Sigmoid colon (tissue), 7 donors: Measurements from ENCODE around the gene SRSF4. TPM values are rescaled to one million over a fixed set of nuclear protein-coding genes. Genes with fewer than 3 reads are reported as not detected.
"Not testable (repeated sequence)": the region's sequence is repeated elsewhere in the genome, so short reads cannot be mapped to it uniquely, and the experiment has no call there.

Source experiments
- DNase-seq: peaks from one replicate; pipeline ENCODE4 v3.0.0-alpha.2; 2019
- H3K27ac ChIP-seq, 4 donors: fragments of 200-600 bp; sonication (generic); one replicate each; pipeline ENCODE4 v1.5.1; 2016 to 2019; ENCODE audit warnings: mild to moderate bottlenecking in 1 of 4
- H3K27me3 ChIP-seq, 3 donors: fragments of 200-600 bp; sonication (generic); one replicate each; pipeline ENCODE4 v1.5.1; 2019; ENCODE audit warnings: mild to moderate bottlenecking in 1 of 3
- H3K36me3 ChIP-seq, 4 donors: fragments of 200-600 bp; sonication (generic); one replicate each; pipeline ENCODE4 v1.5.1; 2016 to 2019
- H3K4me1 ChIP-seq, 4 donors: fragments of 200-600 bp; sonication (generic); one replicate each; pipeline ENCODE4 v1.5.1; 2017 to 2019
- H3K4me3 ChIP-seq, 4 donors: fragments of 200-600 bp; sonication (generic); one replicate each; pipeline ENCODE4 v1.5.1; 2017 to 2019; ENCODE audit warnings: mild to moderate bottlenecking in 2 of 4, moderate library complexity in 1 of 4
- H3K9me3 ChIP-seq, 4 donors: fragments of 200-600 bp in 3 of 4; sonication (generic) in 3 of 4; one replicate each; pipeline versions ENCODE4 v1.5.1 to v1.6.1; 2013 to 2019
- EP300 ChIP-seq, 4 donors: sonication (generic); formaldehyde crosslinking; IDR thresholded peaks; one replicate each; pipeline ENCODE4 v1.6.1; 2017; ENCODE audit warnings: antibody characterized with exemption in 4 of 4
- POLR2A ChIP-seq, 2 donors: fragments of 450-650 bp; IDR thresholded peaks; one replicate each; pipeline ENCODE4 v1.6.1; 2016; ENCODE audit warnings: antibody characterized with exemption in 2 of 2, mild to moderate bottlenecking in 2 of 2, moderate library complexity in 2 of 2
- POLR2AphosphoS5 ChIP-seq, 4 donors: sonication (generic); formaldehyde crosslinking; IDR thresholded peaks; one replicate each; pipeline ENCODE4 v1.6.1; 2017; ENCODE audit warnings: antibody characterized with exemption in 4 of 4
- WGBS, 2 donors: extraction: QIAGEN DNeasy Blood & Tissue Kit; methylation state at CpG; one replicate each; pipeline ENCODE4 v1.1.7; 2013; 5-methylcytosine and 5-hydroxymethylcytosine counted together
- intact Hi-C: fragments of 100-400 bp; cut with DNase I; formaldehyde crosslinking; loops from one replicate; pipeline ENCODE4 v1.15.1; 2023
- polyA plus RNA-seq, 3 donors: library from polyadenylated mRNA; stranded (reverse); fragments of 200-250 nt; gene quantifications; one replicate each; pipeline ENCODE4 v1.2.3, GENCODE V29; 2013
- small RNA-seq, 3 donors: library from RNA; depleted of rRNA; stranded (forward); fragments of <200 nt; gene quantifications; one replicate each; pipeline ENCODE3, GENCODE V24; 2016
- total RNA-seq, 4 donors: library from RNA; depleted of rRNA; stranded (reverse); fragments of >200 nt; gene quantifications; one replicate each; pipeline ENCODE4 v1.1.0, GENCODE V29; 2016
- TF ChIP-seq, protein P1 (sequence below), 4 experiments: fragments of 450-650 bp in 3 of 4; fragments of 200-600 bp in 1 of 4; IDR thresholded peaks; one replicate each; pipeline ENCODE4 v1.5.1; 2016 to 2019; ENCODE audit warnings: antibody characterized with exemption in 4 of 4, mild to moderate bottlenecking in 3 of 4, moderate library complexity in 2 of 4
- donor health status: healthy with polysubstance abuse.
- donor health status: Bipolar disorder and iron deficiency.
- donor health status: healthy.

SRSF4 gene
- total and polyA plus RNA-seq, 7 donors: 41.4 to 110 (median 80.3) TPM

DNA sequence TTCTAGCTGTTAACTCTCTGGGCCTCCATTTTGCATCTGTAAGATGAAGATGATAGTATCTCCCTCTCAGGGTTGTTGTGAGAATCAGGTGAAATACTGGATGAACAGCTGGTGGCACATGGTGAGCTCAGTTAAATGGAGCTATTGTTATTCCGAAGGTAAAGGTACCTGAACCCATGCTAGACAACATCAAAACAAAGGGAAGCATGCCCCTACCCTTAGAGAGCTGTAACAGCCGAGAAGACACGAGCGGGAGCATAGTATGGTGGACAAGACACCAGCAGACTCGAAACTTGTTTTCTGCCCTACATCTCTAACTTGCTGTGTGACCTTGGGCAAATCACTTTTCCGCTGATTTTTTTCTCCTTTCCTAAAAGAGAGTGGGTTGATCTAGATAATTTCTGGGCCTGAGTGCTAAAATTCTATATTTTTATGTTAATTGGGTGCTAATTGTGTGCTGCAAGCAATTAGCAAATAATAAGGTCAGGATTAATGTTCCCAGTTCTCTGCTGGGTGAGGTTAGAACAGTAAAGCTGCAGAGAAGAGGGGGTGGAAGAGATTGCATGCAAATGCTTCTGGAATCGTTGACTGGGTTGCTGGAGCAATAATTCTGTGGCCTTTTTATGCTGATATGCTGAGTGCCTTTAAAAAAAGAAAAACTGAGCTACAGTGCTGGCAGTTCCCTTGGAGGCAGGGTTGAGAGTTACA, 68.8 kb downstream of the SRSF4 start:
- peaks cover 0 to 22% (median 0%) of the 10 kb centered on the region in 4 donors for H3K36me3 ChIP-seq
- no peak for TF ChIP-seq POLR2AphosphoS5 (IDR thresholded peaks at IDR 0.05)
- no peak for TF ChIP-seq EP300 (IDR thresholded peaks at IDR 0.05)
- TF ChIP-seq, protein P1, sequence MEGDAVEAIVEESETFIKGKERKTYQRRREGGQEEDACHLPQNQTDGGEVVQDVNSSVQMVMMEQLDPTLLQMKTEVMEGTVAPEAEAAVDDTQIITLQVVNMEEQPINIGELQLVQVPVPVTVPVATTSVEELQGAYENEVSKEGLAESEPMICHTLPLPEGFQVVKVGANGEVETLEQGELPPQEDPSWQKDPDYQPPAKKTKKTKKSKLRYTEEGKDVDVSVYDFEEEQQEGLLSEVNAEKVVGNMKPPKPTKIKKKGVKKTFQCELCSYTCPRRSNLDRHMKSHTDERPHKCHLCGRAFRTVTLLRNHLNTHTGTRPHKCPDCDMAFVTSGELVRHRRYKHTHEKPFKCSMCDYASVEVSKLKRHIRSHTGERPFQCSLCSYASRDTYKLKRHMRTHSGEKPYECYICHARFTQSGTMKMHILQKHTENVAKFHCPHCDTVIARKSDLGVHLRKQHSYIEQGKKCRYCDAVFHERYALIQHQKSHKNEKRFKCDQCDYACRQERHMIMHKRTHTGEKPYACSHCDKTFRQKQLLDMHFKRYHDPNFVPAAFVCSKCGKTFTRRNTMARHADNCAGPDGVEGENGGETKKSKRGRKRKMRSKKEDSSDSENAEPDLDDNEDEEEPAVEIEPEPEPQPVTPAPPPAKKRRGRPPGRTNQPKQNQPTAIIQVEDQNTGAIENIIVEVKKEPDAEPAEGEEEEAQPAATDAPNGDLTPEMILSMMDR (IDR thresholded peaks at IDR 0.05): no peak
- no peak for TF ChIP-seq POLR2A (IDR thresholded peaks at IDR 0.05)
- intact Hi-C loops: no loop called here

DNA sequence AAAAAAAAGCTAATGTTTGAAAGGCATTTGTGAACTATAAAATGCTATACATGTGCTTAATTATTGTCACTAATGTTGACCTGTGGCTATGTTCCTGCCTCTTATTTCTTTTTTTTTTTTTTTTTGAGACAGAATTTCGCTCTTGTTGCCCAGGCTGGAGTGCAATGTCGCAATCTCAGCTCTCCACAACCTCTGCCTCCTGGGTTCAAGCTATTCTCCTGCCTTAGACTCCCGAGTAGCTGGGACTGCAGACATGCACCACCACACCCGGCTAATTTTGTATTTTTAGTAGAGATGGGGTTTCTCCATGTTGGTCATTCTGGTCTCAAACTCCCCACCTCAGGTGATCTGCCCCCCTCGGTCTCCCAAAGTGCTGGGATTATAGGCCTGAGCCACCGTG, 73.7 kb downstream of the SRSF4 start:
- H3K27ac ChIP-seq, H3K27me3 ChIP-seq, DNase-seq, H3K4me3 ChIP-seq, intact Hi-C loops, H3K9me3 ChIP-seq, H3K4me1 ChIP-seq: not testable (repeated sequence)
- WGBS, 2 donors: 98 to 99% methylated on average over 6 of the region's 6 CpGs
- H3K36me3 ChIP-seq: peaks cover 0 to 22% (median 0%) of the 10 kb centered on the region in 4 donors

More for the DNA sequence above, 68.8 kb downstream of the SRSF4 start:
- no peaks in the 10 kb centered on the region for H3K27me3 ChIP-seq
- 88 to 89% methylated on average over 7 of the region's 7 CpGs for WGBS, 2 donors
- no peak overlapping the region for H3K4me3 ChIP-seq
- H3K27ac ChIP-seq: no peak overlapping the region
- no peaks in the 10 kb centered on the region for H3K9me3 ChIP-seq
- H3K4me1 ChIP-seq: peaks cover 0 to 5% (median 0%) of the 10 kb centered on the region in 4 donors
- no peak for DNase-seq

DNA sequence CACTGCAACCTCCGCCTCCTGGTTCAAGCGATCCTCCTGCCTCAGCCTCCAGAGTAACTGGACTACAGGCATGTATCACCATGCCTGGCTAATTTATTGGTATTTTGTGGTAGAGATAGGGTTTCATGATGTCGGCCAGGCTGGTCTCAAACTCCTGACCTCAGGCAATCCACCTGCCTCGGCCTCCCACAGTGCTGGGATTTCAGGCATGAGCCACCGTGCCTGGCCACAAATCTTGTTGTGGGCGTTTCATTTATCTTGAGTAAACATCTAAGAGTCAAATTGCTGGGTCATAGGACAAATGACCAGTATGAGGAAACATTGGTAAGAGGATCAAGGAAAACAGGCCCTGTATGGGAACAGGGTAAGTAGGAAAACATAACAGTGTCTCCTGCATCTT, 75.9 kb downstream of the SRSF4 start:
- TF ChIP-seq POLR2A (IDR thresholded peaks at IDR 0.05) (no peak), POLR2AphosphoS5 (IDR thresholded peaks at IDR 0.05) (no peak), EP300 (IDR thresholded peaks at IDR 0.05) (no peak)
- TF ChIP-seq, protein P1 (IDR thresholded peaks at IDR 0.05): no peak
- peaks cover 0 to 5% (median 0%) of the 10 kb centered on the region in 4 donors for H3K4me1 ChIP-seq
- peaks cover 0 to 17% (median 0%) of the 10 kb centered on the region in 4 donors for H3K36me3 ChIP-seq
- DNase-seq: no peak
- no peak overlapping the region for H3K27ac ChIP-seq
- WGBS, 2 donors: 62 to 84% methylated on average over 6 of the region's 6 CpGs
- H3K9me3 ChIP-seq: no peaks in the 10 kb centered on the region
- intact Hi-C loops: no loop called here
- no peaks in the 10 kb centered on the region for H3K27me3 ChIP-seq
- no peak overlapping the region for H3K4me3 ChIP-seq

DNA sequence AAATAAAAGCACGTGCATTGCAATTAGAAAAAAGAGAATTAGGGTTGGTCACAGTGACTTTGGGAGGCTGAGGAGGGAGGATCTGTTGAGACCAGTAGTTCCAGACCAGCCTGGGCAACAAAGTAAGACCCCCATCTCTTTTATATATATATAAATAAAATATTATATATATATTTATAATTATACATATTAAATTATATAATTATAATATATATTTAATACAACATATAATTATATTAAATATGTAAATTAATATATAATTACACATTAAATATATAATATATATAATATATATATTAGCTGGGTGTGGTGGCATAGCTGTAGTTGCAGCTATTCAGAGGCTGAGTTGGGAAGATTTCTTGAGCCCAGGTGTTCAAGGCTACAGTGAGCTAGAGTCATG, 81.2 kb downstream of the SRSF4 start:
- DNase-seq: no peak
- no peak overlapping the region for H3K4me3 ChIP-seq
- no peak overlapping the region for H3K27ac ChIP-seq
- 93 to 98% methylated on average over 1 of the region's 1 CpG for WGBS, 2 donors
- H3K4me1 ChIP-seq: no peaks in the 10 kb centered on the region
- intact Hi-C loops: no loop called here
- peaks cover 0 to 15% (median 2%) of the 10 kb centered on the region in 4 donors for H3K36me3 ChIP-seq
- H3K27me3 ChIP-seq: no peaks in the 10 kb centered on the region
- H3K9me3 ChIP-seq: no peaks in the 10 kb centered on the region
- TF ChIP-seq POLR2AphosphoS5 (IDR thresholded peaks at IDR 0.05) (no peak), EP300 (IDR thresholded peaks at IDR 0.05) (no peak), POLR2A (IDR thresholded peaks at IDR 0.05) (no peak)
- TF ChIP-seq, protein P1 (IDR thresholded peaks at IDR 0.05): no peak

DNA sequence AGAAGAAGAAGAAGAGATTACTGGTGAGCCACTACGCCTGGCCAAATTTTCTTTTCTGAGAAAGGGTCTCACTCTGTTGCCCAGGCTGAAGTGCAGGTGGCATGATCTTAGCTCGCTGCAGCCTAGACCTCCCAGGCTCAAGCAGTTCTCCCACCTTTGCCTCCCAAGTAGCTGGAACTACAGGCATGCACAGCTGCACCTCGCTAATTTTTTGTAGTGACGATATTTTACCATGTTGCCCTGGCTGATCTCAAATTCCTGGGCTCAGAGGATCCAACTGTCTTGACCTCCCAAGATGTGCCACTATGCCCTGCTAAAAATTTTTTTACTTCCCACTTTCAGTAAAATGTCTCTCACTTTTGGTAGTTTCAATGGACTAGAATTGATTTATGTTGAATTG, 82.4 kb downstream of the SRSF4 start:
- Histone ChIP-seq H3K36me3 (peaks cover 0 to 15% (median 2%) of the 10 kb centered on the region in 4 donors), H3K27me3 (no peaks in the 10 kb centered on the region), H3K4me1 (no peaks in the 10 kb centered on the region), H3K4me3 (no peak overlapping the region), H3K9me3 (no peaks in the 10 kb centered on the region), H3K27ac (no peak overlapping the region)
- intact Hi-C loops: no loop called here
- DNase-seq: no peak
- TF ChIP-seq, protein P1 (IDR thresholded peaks at IDR 0.05): no peak
- TF ChIP-seq POLR2A (IDR thresholded peaks at IDR 0.05) (no peak), EP300 (IDR thresholded peaks at IDR 0.05) (no peak), POLR2AphosphoS5 (IDR thresholded peaks at IDR 0.05) (no peak)
- WGBS, 2 donors: 82 to 93% methylated on average over 4 of the region's 4 CpGs

Small RNAs within 50 kb of the gene (small RNA-seq; reads per million reads assigned to genes)
- 0 reads per million in 3 donors for gene RF02271

Other genes with a start within 250 kb of the SRSF4 start
- gene TMEM200B, start 58.0 kb downstream of the SRSF4 start, total RNA-seq: 10 to 100 TPM; 24.6 to 32.6 (median 31.3) TPM
- gene TMEM200B, start 58.0 kb downstream of the SRSF4 start, polyA plus RNA-seq: 1 to 10 TPM in 2 of 3 donors, under 1 TPM in 1; 0.23 to 5.5 (median 1.8) TPM
- 10 to 100 TPM in 3 of 4 donors, 1 to 10 TPM in 1; 9.2 to 26.6 (median 18.5) TPM for gene MECR, start 49.0 kb upstream of the SRSF4 start, total RNA-seq
- 10 to 100 TPM; 10.4 to 17.7 (median 12.6) TPM for gene MECR, start 49.0 kb upstream of the SRSF4 start, polyA plus RNA-seq
- gene PTPRU, start 54.6 kb upstream of the SRSF4 start, total RNA-seq: 10 to 100 TPM in 3 of 4 donors, 1 to 10 TPM in 1; 8.2 to 35.7 (median 25.1) TPM
- 1 to 10 TPM in 2 of 3 donors, under 1 TPM in 1; 0.92 to 7.9 (median 1.8) TPM for gene PTPRU, start 54.6 kb upstream of the SRSF4 start, polyA plus RNA-seq